Stimulated activated CD8-positive, alpha-beta memory T cell treated with anti-CD3 and anti-CD28 coated beads, Interleukin-4, amount 100 ng/mL, for 48 hours (primary cell): ENCODE results near the gene ETFA.

Experiments
- DNase-seq: peaks from one replicate; pipeline ENCODE4 v3.0.0-alpha.2; 2020

Gene ETFA

DNA sequence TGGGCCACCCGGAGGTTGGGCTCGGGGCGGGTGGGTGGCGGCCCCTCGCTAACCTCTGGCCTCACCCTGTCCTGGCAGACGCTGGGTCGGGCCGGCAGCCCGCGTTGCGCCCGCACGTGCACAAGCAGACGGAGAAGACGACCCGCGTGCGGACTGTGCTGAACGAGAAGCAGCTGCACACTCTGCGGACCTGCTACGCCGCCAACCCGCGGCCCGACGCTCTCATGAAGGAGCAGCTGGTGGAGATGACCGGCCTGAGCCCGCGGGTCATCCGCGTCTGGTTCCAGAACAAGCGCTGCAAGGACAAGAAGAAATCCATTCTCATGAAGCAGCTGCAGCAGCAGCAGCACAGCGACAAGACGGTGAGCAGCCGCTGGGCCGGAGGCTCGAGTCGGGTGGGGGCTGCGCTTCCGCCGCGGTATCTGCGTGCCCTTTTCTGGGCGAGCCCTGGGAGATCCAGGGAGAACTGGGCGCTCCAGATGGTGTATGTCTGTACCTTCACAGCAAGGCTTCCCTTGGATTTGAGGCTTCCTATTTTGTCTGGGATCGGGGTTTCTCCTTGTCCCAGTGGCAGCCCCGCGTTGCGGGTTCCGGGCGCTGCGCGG is 29.0 kb upstream of the ETFA start:
- DNase-seq, result peak; percentile 43

DNA sequence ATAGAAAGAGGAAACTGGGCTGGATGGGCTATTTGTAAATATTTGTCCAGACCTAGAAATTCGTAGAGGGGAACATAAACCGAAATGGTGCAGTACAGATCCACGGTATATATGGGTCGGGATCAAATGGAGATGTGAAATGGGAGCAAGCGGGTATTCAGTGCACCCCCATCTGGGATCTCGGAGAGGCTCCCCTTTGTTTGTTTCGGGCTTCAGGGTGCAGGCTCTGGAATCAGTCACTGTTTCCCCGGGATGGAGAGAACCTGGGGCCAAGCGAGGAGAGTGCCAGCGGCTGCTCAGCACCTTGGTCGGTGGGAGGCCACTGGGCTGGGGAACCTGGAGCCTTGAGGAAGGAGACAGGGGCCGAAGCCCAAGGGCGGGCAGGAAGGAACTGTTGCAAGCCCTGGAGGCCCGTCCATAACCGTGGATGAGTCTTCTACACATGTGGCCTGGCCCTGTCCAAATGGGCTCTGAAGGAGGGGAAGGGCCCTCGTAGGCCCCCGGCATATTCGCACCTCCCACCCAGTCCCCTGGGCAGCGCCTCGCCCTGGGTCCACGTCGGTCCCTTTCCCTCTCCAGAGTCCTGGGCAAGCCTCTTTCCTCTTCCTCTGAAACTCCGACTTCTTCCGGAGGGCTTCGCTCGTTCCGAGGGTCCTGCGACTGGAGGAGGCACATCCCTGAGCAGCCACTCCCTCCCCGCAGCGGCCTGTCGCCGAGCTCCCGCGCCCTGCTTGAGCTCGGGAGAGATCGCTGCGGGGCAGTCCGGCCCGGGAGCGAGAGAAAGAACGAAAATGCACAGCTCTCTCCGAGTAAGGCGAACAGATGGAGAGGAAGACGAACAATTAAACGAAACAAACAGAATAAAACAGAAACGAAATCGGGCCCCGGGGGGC is 28.3 kb upstream of the ETFA start:
- DNase-seq, result peak; percentile 34

DNA sequence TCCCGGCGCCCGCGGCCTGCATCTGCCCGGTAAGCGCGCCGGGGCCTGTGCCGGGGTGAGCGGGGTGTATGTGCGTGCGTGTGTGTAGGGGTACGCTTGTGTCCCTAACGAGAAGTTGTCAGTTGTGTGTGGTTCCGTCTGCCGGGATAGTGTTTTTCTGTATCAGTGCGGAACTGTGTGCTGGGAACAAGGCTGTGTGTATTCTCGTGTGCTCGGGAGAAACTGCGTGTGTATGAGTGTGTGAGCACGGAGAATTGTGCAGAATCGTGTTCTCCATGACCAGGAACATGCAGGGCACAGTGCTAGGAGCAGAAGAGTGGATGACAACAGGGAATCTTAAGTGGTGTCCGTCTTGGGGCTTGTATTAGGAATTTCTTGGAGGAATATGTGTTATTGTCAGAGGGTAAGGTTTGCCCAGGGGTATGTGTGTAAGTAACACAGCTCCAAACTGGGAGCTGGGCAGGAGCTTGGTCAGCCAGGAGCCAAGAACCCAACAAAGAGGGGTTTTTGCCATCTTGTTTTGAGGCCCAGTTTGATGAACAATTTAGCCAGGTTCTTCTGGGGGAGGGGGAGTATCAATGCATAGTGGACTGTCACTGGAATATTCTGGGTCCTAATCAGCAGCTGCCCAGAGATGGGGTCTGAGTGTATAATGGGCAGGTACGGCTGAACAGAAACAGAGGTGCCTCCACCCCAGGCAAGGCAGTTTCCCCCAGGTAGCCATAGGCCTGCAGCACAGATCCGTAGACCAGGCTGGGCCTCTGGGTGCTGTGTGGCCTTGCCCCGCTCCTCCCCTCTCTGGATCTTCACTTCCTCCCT is 27.4 kb upstream of the ETFA start:
- DNase-seq, result peak; percentile 28

DNA sequence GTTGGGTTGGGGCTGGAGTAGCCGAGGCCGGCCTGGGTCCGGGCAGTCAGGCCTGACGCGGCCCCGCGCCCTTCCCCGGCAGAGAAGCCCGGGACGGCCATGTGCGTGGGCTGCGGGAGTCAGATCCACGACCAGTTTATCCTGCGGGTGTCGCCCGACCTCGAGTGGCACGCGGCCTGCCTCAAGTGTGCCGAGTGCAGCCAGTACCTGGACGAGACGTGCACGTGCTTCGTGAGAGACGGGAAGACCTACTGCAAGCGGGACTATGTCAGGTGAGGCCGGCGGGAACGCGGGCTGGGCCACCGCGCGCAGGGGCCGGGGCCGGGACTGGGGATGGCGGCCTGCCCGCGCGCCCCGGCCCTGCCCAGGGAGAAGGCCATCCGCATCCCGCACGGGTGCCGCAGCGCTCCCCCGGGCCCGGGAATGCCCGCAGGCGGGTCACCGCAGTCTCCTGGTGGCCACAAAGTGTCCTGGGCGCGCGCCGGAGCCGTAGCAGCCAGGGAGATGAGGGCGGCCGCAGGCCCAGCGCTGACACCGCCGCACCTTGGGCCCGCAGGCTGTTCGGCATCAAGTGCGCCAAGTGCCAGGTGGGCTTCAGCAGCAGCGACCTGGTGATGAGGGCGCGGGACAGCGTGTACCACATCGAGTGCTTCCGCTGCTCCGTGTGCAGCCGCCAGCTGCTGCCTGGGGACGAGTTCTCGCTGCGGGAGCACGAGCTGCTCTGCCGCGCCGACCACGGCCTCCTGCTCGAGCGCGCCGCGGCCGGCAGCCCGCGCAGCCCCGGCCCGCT is 26.6 kb upstream of the ETFA start:
- peak; percentile 34 for DNase-seq

DNA sequence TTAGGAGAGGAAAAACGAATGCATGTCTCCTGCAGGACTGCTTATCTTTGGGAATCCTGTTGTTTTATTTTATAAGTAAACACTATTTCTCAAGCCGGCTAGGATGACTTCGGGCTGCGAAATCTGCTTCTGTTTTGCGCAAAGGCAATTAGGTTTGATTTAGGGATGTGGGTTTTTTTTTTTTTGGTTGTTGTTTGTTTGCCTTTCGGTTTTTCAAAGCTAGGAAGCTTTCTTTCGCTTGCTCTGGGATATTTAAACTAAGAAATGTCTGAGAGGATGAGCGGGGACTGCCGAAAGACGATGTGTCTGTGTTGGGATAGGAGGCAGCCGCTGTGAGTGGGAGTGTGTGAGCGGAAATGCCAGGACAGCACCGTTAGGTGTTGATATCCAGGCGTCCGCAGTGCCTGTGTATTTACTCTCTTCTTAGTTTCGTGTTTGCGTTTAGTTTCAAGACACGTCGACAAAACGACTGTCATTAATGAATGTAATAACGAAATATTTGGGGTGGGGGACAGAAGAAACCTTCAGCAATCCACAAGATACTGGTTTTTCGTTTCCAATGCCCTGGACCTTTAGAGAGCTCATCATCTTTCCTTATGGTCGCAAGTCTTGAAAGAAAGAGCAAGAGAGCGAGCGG is 25.9 kb upstream of the ETFA start:
- peak; percentile 41 for DNase-seq

DNA sequence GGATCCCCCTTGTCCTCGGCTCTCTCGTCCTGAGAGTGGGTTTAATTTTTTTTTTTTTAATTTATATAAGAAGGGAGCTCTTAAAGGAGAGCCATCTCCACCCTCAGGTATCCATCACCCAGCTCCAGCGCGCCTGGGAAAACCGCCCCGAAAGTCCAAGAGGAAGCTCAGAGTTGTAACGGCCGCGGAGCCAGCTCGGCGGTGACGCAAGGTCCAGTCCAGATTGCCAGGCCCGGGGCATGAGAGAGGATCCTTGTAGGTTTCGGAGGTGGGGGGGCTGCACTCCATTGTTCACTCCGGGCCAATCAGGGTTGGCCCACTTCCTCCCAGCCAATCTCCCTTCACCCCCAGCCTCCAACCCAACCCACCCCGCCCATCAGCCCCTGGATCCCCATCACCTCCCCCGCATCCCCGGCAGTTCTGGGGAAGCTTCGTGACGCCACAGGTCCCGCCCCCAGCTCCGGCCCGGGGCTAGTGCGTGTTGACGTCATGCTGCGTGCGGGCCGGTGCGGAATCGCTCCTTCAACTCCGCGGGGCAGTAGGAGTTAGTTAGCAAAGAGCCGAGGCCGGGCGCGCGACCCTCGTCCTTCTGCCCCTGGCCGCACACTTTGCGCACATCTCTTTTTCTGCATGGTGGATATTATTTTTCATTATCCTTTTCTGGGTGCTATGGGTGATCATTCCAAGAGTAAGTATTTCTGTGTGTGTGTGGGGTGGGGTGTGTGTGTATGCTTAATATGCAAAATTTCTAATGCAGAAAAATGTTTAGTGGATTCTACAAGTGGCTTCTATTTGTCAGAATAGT is 25.2 kb upstream of the ETFA start, which contains the start of gene ISL2:
Gene ISL2, plus strand, starts transcription at position 520 of the 805 bp plus-strand sequence. Its CDS starts 111 bp downstream, at position 631.
- peak; percentile 91 for DNase-seq

DNA sequence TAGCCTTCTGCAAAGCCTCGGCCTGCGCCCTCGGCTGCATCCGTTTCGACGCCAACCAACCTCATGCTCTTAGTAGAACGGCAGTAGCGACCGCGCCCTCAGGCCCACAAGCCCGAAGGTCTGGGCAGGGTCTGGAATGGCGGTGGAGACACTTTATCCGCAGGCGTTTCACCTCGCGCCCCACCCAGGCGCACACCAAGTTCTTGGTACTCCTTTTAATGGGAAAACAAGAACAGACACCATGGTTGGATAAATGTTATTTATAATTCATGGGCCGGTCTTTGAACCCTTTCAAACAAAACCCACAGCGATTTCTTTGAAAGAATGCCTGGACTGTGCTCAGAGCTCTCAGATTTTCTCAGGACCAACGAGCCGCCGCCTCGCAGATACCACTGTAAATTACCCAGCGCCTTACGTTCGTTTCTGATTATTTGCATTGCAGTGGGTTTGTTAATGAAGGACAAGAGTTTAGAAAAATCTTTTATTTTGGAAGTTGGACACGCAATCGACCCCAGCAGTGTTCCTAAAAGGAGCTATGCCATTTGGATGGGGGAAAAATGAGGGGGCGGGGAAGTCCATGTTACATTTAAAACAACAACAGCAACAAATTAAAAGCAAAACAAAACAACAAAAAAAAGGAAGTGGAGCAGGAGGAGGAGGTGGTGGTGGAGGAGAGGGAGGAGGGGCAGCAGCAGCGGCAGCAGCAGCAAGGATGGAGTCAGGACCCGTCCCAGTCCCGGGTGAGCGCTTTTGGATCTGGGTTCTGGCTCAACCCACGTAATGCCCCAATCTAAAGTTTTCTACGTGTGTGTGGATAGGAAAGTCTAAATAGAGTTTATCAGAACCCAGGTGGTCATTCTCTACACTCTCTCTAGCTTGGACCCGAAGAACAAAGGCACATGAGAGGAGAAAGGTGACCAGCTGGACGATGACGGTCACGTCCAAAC is 24.3 kb upstream of the ETFA start:
- DNase-seq, result no peak

DNA sequence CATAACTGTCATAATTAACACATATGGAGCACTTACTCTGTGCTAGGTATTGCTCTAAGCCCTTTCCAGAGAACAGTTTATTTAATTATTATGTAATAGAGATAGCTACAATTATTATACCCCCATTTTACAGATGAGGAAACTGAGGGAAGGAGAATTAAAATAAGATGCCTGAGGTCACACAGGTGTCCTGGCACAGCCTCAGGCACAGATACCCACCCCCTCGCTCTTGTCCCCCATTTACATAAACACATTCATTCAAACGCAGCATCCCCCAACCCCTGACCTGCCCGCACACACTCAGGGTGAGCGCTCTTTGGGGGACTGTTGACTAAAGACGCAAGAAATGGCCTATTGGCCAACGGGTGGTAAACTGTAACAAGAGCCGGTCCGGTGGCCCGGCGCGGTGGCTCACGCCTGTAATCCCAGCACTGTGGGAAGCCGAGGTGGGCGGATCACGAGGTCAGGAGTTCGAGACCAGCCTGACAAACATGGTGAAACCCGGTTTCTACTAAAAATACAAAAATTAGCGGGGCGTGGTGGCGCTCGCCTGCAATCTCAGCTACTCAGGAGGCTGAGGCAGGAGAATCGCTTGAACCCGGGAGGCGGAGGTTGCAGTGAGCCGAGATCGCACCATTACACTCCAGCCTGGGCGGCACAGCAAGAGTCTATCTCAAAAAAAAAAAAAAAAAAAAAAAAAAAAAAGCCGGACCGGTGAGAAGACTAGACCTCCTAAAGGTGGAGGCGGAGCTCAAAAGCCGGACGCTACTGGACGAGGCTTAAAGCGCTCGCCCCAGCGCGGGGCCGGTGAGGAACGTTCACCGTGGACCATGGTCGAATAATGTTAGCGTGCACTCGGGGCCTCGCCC is 23.4 kb upstream of the ETFA start:
- DNase-seq, result no peak

DNA sequence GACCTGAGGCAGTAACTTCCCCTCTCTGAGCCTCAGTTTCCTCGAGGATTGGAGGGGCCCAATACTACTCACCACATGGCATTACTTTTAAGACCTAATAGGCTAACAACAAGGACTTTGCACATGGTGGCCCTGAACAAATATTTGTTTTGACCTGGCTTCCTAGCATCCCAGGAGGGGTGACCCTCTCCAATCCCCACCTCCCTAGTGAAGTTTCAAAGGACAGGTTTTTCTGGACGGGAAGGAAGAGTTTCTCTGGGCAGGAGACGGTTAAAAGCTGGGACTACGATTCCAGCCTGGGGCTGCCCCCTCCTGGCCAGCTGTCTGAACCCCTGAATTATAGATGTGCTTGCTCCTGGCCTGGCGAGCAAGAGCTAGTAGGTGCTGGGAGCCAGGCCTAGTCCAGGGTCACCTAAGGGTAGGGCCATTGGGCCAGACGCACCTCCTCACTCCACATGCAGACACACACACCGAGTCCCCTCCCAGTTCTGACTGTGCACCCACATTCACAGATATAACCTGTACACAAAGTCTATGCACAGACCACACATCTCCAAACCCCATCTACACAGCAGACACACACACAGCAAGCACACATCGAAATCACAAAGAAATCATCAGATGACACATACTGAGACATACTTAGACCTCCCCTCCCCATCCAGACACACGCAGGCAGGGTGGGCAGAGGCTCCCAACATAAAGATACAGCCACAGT is 22.6 kb upstream of the ETFA start:
- no peak for DNase-seq

DNA sequence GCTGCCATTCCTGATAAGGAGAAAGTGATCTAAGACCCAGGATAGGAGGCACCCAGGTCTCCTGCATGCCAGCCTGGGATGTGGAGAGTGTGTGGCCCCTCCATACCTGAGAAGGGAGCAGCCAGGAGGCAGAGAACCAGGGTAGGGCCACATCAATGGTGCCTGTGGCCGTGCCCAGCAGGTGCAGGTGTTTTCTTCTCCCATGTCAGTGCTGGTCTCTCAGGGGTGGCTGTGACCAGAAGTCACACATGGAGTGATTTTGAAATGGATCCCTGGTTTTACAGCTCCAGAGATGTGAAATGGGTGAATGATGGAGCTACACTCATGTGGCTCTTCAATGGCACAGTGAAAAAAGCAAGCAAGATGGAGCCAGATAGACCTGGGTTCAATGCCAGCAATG is 22.0 kb upstream of the ETFA start:
- DNase-seq, result no peak

DNA sequence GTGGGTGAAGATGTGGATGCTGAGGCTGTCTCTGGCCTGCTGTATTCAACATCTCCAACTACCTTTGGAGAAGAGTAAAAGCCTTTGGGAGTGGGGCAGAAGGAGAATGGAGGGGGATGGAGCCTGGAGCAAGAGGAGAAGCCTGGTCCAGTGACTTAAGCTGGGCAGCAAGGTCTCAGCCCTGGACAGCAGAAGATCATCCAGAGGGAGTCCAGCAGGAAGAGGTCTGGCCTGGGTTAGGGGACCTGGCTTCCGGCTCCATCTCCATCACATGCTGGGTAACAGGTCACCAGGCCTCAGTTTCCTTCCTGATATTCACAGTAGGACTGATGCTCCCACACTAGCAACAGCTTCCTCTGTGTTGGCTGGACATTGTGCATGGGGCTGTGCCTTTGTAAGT is 21.5 kb upstream of the ETFA start:
- DNase-seq, result no peak

DNA sequence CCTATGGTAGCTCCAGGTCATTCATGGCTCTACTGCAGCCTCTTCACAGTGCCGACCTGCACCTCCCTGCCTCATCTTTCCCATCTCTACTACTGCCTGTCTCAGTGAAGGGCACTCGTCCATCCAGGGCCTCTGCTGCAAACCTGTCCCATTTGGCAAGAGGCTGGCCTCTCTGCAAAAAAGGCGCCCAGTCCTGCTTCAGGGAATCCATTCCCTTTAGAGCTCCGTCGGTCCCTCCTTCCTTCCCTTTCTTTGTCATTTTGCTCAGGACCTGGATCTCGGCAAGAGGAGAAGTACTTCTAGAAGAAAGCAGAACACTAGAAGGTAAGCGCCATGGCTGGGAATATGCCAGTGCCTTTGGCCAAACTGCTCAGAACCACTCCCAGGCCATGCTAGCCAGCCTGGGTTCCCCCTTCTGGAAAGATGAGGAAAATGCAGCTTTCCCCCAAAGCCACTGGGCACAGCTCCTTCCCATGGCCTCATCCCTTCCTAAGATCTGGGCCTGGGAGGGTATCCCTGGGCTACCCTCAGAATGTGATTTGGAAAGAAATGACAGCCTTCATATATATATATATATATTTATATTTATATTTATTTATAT is 18.9 kb upstream of the ETFA start:
- DNase-seq, result no peak

DNA sequence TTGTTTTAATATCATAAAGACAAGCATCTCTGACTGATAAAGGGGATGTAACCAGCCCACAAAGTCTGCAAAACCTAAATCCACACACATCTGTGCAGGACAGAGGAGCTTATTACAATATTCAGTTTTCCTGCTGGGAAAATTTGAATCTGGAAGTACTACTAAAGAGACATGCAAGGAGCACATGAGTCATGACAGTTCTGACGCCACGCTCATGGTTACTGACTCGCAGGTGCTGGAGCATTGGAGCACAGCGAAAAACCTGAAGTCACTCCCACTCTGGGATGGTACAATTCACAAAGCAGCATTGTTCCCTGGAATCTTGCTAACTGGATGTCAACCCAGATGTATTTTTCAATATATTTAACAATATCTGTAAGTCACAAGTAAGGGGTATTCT is 17.7 kb upstream of the ETFA start:
- no peak for DNase-seq

DNA sequence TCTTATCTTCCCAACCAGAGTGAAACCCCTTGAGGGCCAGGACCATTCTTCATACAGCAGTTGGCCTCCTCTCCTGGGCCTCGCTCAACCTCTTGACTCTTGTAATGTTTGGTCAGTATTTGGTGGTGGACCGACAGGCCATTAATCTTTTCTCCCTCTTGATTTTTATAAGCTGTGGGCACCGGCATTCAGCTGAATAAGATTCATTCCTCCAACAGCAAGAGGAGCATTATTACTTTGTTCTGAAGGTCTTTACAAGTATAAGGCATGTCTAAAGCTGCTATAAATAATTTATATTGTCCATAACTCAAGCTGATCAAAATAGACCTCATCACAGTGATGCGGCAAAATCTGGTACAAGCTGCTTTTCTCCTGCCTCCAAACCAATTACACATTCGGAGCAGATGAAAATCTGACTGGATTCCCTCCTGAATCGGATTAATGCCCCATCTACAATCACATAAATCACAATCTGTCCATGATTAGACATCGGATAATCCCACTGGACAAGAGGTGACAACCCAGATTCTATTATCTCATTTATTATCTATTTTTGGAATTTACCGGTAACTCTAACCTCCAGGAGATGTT is 16.9 kb upstream of the ETFA start:
- no peak for DNase-seq

DNA sequence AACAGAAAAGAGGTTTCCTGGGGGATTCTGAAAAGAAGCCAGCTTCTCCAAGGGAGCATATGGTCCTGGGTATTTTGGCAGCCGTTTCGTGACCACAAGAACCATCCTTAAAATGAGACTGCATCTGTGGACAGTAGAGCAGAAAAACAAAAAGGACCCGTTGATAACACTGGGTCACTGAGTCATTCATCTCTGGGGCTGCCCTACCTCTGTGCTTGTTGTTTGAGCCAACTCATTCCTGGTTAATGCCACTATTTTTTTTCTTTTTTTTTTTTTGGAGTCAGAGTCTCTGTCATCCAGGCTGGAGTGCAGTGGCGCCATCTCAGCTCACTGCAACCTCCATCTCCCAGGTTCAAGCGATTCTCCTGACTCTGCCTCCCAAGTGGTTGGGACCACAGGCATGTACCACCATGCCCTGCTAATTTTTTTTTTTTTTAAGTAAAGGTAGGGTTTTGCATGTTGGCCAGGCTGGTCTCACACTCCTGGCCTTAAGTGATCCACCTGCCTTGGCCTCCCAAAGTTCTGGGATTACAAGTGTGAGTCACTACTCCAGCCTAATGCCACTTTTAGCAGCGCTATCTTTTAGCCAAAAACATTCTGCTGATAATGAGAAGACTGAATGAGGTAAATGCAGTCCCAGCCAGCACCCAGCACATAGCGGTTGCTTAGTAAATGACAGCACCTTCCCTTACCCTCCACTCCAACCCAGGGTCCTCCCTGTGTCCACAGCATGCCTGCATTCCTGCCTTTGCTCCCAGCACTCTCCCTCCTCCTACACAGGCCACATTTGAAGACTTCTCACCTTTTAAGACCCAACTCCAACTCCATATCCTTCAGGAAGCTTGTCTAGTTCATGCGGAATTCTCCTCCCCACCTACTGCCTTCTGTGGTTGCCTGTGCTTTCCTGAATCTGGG is 16.2 kb upstream of the ETFA start:
- no peak for DNase-seq

DNA sequence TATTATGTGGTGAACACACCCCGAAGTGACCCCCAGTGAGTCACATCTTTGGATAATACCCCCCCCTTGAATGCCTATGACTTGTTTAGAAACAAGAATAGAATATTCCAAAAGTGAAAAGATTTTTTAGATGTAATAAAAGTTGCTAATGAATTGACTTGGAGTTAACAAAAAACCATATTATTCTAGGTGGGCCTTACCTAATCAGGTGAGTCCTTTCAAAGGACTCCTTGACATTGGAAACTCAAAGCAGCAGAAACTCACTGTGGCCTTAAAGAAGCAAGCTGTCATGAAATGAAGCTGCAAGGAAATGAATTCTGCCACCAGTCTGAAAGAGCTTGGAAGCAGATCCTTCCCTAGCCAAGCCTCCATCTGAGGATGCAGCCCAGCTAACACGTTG is 14.4 kb upstream of the ETFA start:
- no peak for DNase-seq
